H1 (cell line): Measurements from ENCODE around the gene NMT2.

Source experiments
- CREB1 ChIP-seq: IDR thresholded peaks from 2 replicates; pipeline ENCODE4 v1.6.1; 2012; ENCODE audit warnings: inconsistent platforms
- EP300 ChIP-seq, 2 experiments: IDR thresholded peaks; 1 replicate in 1 of 2; 2 replicates in 1 of 2; pipeline ENCODE4 v1.6.1; 2011 to 2012; ENCODE audit warnings: low read depth in 2 of 2, low read length in 2 of 2, mild to moderate bottlenecking in 2 of 2, borderline replicate concordance in 1 of 2, inconsistent platforms in 1 of 2, moderate library complexity in 1 of 2
- EZH2 ChIP-seq: fragments of 200-600 bp; sonication (generic); IDR thresholded peaks from 2 replicates; pipeline ENCODE4 v1.7.1; 2012; ENCODE audit warnings: low read depth, mild to moderate bottlenecking, moderate library complexity, low read length, inconsistent platforms; ENCODE audit not compliant: severe bottlenecking
- HDAC2 ChIP-seq, 2 experiments: fragments of 300-600 bp in 1 of 2; sonication (generic) in 1 of 2; IDR thresholded peaks; 2 replicates each; pipeline ENCODE4 v1.6.1; 2011 to 2012; ENCODE audit warnings: low read depth in 2 of 2, low read length in 2 of 2, mild to moderate bottlenecking in 2 of 2, moderate library complexity in 2 of 2, borderline replicate concordance in 1 of 2, inconsistent platforms in 1 of 2
- POLR2A ChIP-seq, 2 experiments: IDR thresholded peaks; 1 replicate in 1 of 2; 2 replicates in 1 of 2; pipeline ENCODE4 v1.6.1; 2011; ENCODE audit warnings: low read depth in 2 of 2, low read length in 2 of 2, mild to moderate bottlenecking in 2 of 2; ENCODE audit errors: control extremely low read depth in 1 of 2
- POLR2AphosphoS5 ChIP-seq: IDR thresholded peaks from 2 replicates; pipeline ENCODE4 v1.6.1; 2011; ENCODE audit warnings: low read depth, low read length
- POU5F1 ChIP-seq: IDR thresholded peaks from 2 replicates; pipeline ENCODE4 v1.6.1; 2011; ENCODE audit warnings: low read depth, mild to moderate bottlenecking, low read length, moderate library complexity
- SP4 ChIP-seq: IDR thresholded peaks from 2 replicates; pipeline ENCODE4 v1.6.1; 2012; ENCODE audit warnings: low read length, inconsistent platforms
- YY1 ChIP-seq: IDR thresholded peaks from 2 replicates; pipeline ENCODE4 v1.6.1; 2011; ENCODE audit warnings: low read depth, mild to moderate bottlenecking, low read length
- TF ChIP-seq, protein P1 (sequence below), 3 experiments: IDR thresholded peaks; 1 replicate in 2 of 3; 2 replicates in 1 of 3; pipeline versions ENCODE4 v1.5.1 to v1.6.1; 2011; ENCODE audit warnings: low read length in 3 of 3, mild to moderate bottlenecking in 3 of 3, inconsistent platforms in 2 of 3, low read depth in 1 of 3, moderate library complexity in 1 of 3; ENCODE audit not compliant: insufficient read depth in 1 of 3; ENCODE audit errors: control extremely low read depth in 1 of 3
- TF ChIP-seq, protein P2 (sequence below): IDR thresholded peaks from 2 replicates; pipeline ENCODE4 v1.6.1; 2011; ENCODE audit warnings: low read depth, mild to moderate bottlenecking, low read length; ENCODE audit not compliant: insufficient read depth

DNA sequence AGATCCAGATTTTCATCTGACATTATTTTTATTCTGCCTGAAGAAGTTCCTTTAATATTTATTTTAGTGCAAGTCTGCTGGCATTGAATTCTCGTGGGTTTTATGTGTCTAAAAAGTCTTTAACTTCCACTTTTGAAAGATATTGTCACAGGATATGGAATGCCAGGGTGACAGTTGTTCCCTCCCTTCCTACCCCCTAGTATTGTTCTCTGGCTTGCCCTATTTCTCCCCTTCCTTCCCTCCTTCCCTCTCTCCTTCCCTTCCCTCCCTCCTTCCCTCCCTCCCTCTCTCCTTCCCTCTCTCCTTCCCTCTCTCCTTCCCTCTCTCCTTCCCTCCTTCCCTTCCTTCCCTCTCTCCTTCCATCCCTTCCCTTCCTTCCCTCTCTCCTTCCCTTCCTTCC lies 109.8 kb downstream of the NMT2 start:
- TF ChIP-seq, protein P1, sequence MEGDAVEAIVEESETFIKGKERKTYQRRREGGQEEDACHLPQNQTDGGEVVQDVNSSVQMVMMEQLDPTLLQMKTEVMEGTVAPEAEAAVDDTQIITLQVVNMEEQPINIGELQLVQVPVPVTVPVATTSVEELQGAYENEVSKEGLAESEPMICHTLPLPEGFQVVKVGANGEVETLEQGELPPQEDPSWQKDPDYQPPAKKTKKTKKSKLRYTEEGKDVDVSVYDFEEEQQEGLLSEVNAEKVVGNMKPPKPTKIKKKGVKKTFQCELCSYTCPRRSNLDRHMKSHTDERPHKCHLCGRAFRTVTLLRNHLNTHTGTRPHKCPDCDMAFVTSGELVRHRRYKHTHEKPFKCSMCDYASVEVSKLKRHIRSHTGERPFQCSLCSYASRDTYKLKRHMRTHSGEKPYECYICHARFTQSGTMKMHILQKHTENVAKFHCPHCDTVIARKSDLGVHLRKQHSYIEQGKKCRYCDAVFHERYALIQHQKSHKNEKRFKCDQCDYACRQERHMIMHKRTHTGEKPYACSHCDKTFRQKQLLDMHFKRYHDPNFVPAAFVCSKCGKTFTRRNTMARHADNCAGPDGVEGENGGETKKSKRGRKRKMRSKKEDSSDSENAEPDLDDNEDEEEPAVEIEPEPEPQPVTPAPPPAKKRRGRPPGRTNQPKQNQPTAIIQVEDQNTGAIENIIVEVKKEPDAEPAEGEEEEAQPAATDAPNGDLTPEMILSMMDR (IDR thresholded peaks at IDR 0.05; ENCODE audit: control extremely low read depth in 1 of 3, insufficient read depth in 1 of 3, low read depth in 1 of 3, low read length in 3 of 3) = no peak
- no peak for TF ChIP-seq HDAC2 (IDR thresholded peaks at IDR 0.05; ENCODE audit: borderline replicate concordance in 1 of 2, low read depth in 2 of 2, low read length in 2 of 2)
- no peak for TF ChIP-seq SP4
- no peak for TF ChIP-seq POU5F1
- TF ChIP-seq EZH2 = no peak
- TF ChIP-seq EP300 (IDR thresholded peaks at IDR 0.05; ENCODE audit: borderline replicate concordance in 1 of 2, low read depth in 2 of 2, low read length in 2 of 2) = no peak
- TF ChIP-seq YY1 = no peak
- TF ChIP-seq, protein P2, sequence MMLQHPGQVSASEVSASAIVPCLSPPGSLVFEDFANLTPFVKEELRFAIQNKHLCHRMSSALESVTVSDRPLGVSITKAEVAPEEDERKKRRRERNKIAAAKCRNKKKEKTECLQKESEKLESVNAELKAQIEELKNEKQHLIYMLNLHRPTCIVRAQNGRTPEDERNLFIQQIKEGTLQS = no peak
- no peak for TF ChIP-seq POLR2A (IDR thresholded peaks at IDR 0.05; ENCODE audit: control extremely low read depth in 1 of 2, low read depth in 2 of 2, low read length in 2 of 2)
- TF ChIP-seq CREB1 = no peak
- no peak for TF ChIP-seq POLR2AphosphoS5
